Neuron (in vitro differentiated cells): ENCODE results near the gene ADAMTSL4.

Experiments used
- H2AFZ ChIP-seq: one replicate; pipeline ENCODE4 v1.6.1; 2013; ENCODE audit warnings: low read depth, mild to moderate bottlenecking, inconsistent platforms, low read length, moderate library complexity
- H3K27me3 ChIP-seq: one replicate; pipeline ENCODE4 v1.6.1; 2013; ENCODE audit warnings: low read length; ENCODE audit not compliant: insufficient read depth
- H3K36me3 ChIP-seq: one replicate; pipeline ENCODE4 v1.6.1; 2013; ENCODE audit warnings: low read length; ENCODE audit not compliant: insufficient read depth
- H3K4me1 ChIP-seq: one replicate; pipeline ENCODE4 v1.6.1; 2013; ENCODE audit warnings: low read length; ENCODE audit not compliant: insufficient read depth
- H3K4me3 ChIP-seq: 2 replicates; pipeline ENCODE4 v1.5.1; 2013; ENCODE audit warnings: mild to moderate bottlenecking, low read length, moderate library complexity
- H3K9me3 ChIP-seq: one replicate; pipeline ENCODE4 v1.6.1; 2013; ENCODE audit warnings: low read length

The ADAMTSL4 gene

DNA sequence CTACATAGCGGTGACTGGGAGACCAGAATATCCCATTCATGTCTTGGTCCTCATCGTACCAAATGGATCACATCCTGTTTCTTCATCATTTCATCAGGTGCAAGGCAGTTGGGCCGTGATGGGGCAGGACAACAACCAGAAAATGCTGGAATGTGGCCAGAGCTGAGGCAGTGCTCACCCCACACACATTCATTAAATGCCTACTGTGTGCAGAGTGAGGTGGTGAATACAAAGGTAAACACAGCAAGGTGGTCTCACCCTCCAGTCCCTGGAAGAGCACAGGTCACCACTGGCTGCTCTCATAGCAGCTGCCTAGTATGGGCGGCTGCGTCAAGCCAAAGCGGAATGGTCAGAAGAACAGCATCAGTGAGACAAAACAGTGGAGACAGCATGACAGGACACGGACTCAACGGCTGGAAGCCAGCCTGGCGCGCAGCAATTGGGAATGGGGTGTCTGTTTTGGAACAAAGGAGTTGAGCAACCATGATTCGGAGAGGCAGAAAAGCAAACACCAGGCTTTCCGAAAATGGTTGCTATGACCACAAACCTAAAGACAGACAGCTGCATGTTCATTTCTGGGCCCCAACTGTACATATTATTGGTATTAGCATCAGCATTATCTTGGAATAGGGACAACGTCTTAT is 5.6 kb upstream of the ADAMTSL4 start:
- Histone ChIP-seq H3K4me3 (no peak overlapping the region), H3K4me1 (peaks cover 7% of the 10 kb centered on the region), H3K9me3 (no peaks in the 10 kb centered on the region), H3K36me3 (no peaks in the 10 kb centered on the region), H3K27me3 (no peaks in the 10 kb centered on the region), H2AFZ (no peak overlapping the region)

DNA sequence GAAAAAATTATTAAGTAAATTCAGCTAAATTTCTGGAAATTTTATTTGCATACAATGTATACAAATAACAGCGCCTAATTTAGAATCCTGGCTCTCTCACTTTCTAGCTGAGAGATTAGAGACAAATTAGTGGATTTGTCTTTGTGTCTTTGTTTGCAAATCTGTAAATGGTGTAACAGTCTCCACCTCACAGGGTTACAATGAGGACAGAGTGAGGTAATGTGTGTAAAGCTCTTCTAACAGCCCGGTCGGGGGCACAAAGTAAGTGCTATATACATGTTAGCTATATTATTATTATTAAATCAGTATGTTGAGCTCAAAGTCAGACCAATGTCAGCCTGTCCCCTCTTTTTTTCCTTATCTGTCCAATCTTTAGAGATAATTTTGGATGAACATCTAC is 5.0 kb upstream of the ADAMTSL4 start:
- H3K4me1 ChIP-seq: peaks cover 8% of the 10 kb centered on the region
- H2AFZ ChIP-seq: no peak overlapping the region
- no peaks in the 10 kb centered on the region for H3K9me3 ChIP-seq
- H3K36me3 ChIP-seq: no peaks in the 10 kb centered on the region
- no peaks in the 10 kb centered on the region for H3K27me3 ChIP-seq
- H3K4me3 ChIP-seq: no peak overlapping the region

DNA sequence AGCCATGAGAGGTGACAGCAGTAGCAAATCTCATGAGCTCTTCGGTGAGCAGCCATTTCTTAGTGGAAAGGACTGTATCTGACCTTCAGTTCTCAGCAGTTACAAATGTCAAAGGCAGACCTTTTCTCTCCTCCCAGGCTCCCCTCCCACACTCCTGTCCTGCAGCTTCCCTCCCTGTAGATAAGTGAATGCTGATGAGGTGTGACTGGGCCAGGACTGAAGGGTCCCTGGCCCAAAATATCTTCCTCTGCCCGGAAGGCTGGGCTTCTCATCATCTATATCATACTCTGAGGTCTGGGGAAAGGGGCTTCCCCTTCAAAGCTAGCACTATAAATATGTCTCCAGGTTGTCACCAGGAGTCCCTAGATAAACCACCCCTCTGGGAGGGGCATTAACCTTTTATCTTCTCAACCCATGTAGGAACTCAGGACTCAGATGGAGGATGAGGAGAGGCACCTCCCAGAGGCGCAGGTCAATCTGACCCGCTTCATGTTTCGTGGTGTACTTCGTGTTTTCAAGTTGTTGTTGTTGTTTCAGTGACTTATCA is 3.6 kb upstream of the ADAMTSL4 start:
- no peaks in the 10 kb centered on the region for H3K27me3 ChIP-seq
- peaks cover 11% of the 10 kb centered on the region for H3K4me1 ChIP-seq
- no peaks in the 10 kb centered on the region for H3K36me3 ChIP-seq
- no peak overlapping the region for H2AFZ ChIP-seq
- H3K9me3 ChIP-seq: no peaks in the 10 kb centered on the region
- H3K4me3 ChIP-seq: no peak overlapping the region

DNA sequence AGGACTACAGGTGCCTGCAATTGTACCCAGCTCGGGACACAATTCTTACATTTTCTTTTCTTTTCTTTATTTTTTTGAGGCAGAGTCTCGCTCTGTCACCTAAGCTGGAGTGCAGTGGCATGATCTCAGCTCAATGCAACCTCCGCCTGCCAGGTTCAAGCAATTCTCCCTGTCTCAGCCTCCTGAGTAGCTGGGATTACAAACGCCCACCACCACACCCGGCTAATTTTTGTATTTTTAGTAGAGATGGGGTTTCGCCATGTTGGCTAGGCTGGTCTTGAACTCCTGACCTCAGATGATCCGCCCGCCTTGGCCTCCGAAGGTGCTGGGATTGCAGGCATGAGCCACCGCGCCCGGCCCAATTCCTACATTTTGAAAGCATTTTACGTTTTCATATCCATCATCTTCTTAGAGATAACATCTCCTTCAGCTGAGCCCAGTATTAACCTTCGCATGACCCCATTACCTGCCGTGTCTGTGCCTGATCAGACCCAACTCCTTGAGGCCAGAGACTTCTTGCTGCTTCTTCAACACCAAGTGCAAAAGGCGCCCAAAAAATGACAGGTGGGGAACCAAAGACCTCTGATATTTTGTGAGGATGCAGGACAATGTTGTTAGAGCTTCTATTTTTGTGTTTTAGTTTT is 2.8 kb upstream of the ADAMTSL4 start:
- H3K36me3 ChIP-seq: no peaks in the 10 kb centered on the region
- no peak overlapping the region for H3K4me3 ChIP-seq
- no peaks in the 10 kb centered on the region for H3K9me3 ChIP-seq
- no peaks in the 10 kb centered on the region for H3K27me3 ChIP-seq
- H3K4me1 ChIP-seq: peaks cover 11% of the 10 kb centered on the region
- no peak overlapping the region for H2AFZ ChIP-seq

DNA sequence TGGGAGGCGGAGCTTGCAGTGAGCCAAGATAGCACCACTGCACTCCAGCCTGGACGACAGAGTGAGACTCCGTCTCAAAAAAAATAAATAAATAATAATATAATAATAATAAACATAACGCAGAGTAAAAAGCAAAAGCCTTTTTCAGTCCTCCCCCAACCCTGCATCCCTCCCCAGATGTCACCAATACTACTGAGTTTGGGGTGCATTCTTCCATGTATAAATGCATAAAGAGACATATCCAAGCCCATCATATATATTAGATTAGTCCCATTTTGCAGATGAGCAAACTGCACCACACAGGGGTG is 930 bp upstream of the ADAMTSL4 start:
- Histone ChIP-seq H3K36me3 (no peaks in the 10 kb centered on the region), H3K4me1 (peaks cover 11% of the 10 kb centered on the region)

DNA sequence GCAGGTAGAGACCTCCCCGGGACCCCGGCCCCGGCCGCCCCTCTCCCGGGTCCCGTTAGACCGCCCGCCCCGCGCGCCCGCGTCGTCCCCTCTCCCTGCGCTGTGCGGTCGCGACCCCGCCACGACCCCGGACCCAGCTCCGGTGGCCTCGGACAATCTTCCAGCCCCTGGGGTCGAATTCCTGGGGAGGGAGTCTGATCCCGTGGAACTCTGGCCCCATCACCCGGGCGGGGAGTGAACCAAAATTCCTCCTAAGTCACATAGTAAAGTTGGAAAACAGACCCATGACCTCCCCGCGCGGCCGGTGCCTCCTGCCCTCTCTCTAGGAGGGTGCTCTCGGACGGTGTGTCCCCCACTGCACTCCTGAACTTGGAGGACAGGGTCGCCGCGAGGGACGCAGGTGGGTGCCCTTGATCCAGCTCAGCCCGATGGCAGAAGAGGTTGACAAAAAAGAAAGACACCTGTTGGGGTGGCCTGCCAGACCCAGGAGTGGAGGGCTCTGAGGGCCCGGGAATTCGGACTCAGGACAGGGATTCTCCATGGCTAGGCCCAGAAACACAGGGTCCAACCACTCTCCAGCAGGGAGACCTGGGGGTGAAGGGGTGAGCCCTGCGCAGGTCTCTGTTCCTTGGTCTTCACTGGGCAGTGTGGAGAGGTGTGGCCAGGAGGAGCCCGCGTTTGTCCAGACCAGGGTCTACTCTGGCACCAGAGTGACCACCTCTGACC is 451 bp downstream of the ADAMTSL4 start:
- H3K27me3 ChIP-seq: no peaks in the 10 kb centered on the region
- H3K36me3 ChIP-seq: no peaks in the 10 kb centered on the region
- no peak overlapping the region for H2AFZ ChIP-seq
- peak overlapping the region; percentile 12 for H3K4me3 ChIP-seq
- peaks cover 7% of the 10 kb centered on the region for H3K4me1 ChIP-seq
- no peaks in the 10 kb centered on the region for H3K9me3 ChIP-seq

More for the DNA sequence above, 930 bp upstream of the ADAMTSL4 start:
- Histone ChIP-seq H3K4me3 (peak overlapping the region; percentile 57), H2AFZ (peak overlapping the region; percentile 99), H3K27me3 (no peaks in the 10 kb centered on the region), H3K9me3 (no peaks in the 10 kb centered on the region)

DNA sequence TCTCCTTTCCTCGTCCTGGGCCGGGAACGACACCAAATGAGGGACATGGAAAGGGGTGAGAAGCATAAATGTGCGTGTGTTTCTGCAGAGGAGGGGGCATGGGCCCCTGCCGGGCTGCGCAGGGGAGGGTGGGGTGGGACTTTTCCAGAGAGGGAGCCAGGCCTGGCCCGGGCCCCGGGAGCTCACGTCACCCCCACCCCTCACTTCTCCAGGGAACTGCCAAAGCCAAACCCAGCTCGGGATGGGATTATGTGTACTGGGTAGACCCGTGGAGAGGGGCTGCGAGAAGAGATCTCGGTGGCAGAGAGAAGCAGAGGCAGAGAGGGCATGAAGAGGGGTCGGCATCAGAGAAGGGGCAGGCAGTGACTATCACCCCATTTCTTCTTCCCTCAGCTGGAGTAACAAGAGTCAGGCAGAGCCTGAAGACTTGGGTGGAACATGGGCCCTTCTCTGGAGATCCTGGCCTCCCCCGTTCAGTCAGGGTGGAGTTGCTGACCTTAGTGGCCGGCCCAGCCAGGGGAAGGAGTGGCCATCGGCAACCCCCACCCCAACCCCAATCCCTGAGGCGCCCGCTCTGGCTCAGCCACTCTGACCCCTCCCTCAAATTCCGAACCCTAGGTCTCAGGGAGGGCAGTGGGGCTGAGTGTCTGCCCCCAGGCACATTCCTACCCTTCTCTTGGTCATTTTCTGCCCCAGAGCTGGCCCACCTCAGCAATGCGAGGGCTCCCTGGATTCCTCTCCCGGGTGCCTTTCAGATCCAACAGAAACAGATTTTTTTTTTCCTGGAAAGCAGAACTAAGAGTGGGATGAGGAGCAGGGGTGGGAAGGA is 1.2 kb downstream of the ADAMTSL4 start:
- H3K9me3 ChIP-seq: no peaks in the 10 kb centered on the region
- peaks cover 7% of the 10 kb centered on the region for H3K4me1 ChIP-seq
- no peaks in the 10 kb centered on the region for H3K27me3 ChIP-seq
- no peak overlapping the region for H2AFZ ChIP-seq
- no peak overlapping the region for H3K4me3 ChIP-seq
- peaks cover under 1% of the 10 kb centered on the region for H3K36me3 ChIP-seq

DNA sequence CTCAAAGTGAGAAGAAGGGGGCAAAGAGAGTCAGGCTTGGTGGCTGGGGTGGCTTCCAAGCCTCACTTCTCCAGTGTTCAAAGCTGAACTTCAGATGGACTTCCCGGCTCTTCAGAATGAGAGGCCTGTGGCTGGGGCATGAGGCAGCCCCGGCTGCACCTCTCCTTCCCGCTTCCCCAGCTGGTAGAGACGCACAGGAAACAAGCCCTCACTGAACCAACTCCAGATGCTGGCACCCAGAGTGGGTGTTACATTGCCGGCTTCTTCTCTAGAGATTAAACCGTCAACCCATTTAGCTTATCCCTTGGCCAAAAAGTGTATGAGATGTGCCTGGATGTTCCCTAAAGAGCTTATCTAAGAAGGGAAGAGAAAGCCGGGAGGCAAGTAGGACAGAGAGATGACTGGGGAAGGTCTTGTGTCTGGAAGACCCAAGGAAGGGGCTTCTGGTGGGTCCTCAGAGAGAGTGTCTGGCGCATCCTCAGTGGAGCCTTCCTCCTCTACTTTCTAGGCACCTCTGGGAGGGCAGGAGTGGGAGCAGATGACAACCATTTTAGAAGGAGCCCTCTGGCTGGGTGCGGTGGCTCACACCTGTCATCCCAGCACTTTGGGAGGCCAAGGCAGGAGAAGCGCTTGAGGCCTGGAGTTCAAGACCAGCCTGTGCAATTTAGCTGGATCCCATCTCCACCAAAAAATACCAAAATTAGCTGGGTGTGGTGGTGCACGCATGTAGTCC is 2.0 kb downstream of the ADAMTSL4 start:
- no peaks in the 10 kb centered on the region for H3K27me3 ChIP-seq
- H3K4me3 ChIP-seq: no peak overlapping the region

DNA sequence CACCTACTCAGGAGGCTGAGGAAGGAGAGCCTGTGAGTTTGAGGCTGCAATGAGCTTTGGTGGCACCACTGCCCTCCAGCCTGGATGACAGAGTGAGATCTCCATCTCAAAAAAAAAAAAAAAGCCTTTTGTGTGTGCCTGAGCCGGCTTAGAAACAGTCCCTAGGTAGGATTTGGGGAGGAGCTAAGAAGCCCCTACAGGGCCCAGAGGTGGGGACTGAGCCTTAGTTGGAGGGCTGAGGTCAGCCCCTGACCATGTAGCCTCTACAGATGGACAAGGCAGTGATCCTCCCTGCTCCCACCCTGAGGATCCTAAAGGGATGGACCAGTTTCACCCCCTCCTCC is 2.5 kb downstream of the ADAMTSL4 start:
- no peak overlapping the region for H3K4me3 ChIP-seq
- no peaks in the 10 kb centered on the region for H3K9me3 ChIP-seq

More for the DNA sequence above, 2.0 kb downstream of the ADAMTSL4 start:
- Histone ChIP-seq H3K36me3 (peaks cover 3% of the 10 kb centered on the region), H3K9me3 (no peaks in the 10 kb centered on the region), H2AFZ (no peak overlapping the region), H3K4me1 (peaks cover 7% of the 10 kb centered on the region)

DNA sequence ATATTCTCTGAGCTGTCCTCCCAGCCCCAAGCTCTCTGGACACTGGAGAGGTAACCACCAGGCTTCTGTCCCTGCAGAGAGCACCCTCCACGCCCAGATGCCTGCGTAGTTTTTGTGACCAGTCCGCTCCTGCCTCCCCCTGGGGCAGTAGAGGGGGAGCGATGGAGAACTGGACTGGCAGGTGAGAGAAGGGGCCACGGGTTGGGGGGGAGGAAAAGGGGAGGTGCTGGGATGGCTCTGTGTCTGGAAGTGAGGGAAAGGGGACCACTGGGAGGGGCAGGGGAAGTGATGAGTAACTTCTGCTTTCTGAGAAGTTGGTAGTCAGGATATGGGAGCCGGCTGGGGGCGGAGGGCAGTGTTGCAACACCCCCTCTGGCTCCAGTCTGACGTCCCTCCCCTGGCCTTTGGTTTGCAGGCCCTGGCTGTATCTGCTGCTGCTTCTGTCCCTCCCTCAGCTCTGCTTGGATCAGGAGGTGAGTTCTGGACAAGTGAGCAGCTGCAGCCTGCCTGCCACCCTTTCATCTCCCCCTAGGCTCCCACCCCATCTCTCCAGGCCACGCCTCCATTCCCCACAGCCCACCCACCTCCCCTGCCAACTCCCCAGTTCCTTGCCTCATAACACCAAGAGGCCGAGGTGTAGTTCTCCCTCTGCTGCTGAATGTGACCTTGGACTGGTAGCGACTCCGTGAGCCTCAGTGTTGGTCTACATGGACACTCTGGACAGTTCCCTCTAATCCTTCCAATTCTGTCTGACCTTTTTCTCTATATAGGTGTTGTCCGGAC is 3.1 kb downstream of the ADAMTSL4 start:
- Histone ChIP-seq H3K9me3 (no peaks in the 10 kb centered on the region), H2AFZ (no peak overlapping the region), H3K4me1 (peaks cover 7% of the 10 kb centered on the region), H3K27me3 (no peaks in the 10 kb centered on the region), H3K36me3 (peaks cover 3% of the 10 kb centered on the region), H3K4me3 (no peak overlapping the region)

More for the DNA sequence above, 2.5 kb downstream of the ADAMTSL4 start:
- Histone ChIP-seq H2AFZ (no peak overlapping the region), H3K27me3 (no peaks in the 10 kb centered on the region), H3K4me1 (peaks cover 7% of the 10 kb centered on the region), H3K36me3 (peaks cover 3% of the 10 kb centered on the region)

DNA sequence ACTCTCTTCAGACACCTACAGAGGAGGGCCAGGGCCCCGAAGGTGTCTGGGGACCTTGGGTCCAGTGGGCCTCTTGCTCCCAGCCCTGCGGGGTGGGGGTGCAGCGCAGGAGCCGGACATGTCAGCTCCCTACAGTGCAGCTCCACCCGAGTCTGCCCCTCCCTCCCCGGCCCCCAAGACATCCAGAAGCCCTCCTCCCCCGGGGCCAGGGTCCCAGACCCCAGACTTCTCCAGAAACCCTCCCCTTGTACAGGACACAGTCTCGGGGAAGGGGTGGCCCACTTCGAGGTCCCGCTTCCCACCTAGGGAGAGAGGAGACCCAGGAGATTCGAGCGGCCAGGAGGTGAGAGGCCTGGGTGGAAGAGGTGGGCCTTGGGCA is 3.7 kb downstream of the ADAMTSL4 start:
- Histone ChIP-seq H3K36me3 (peaks cover 3% of the 10 kb centered on the region), H3K27me3 (no peaks in the 10 kb centered on the region), H3K4me3 (no peak overlapping the region), H3K4me1 (peaks cover 7% of the 10 kb centered on the region), H2AFZ (no peak overlapping the region), H3K9me3 (no peaks in the 10 kb centered on the region)
